Lung (tissue), 12 donors: ENCODE data around the gene ARID1A. TPM values are rescaled to one million over a fixed set of nuclear protein-coding genes. Genes with fewer than 3 reads are reported as not detected.

Source experiments
- ATAC-seq: fragments of 200-7000 bp; cut with Tn5 transposase; one replicate; pipeline ENCODE4 v1.9.1; 2020; ENCODE audit warnings: moderate number of reproducible peaks; ENCODE audit not compliant: insufficient read depth, low FRiP score
- DNase-seq, 3 donors: peaks; one replicate each; pipeline ENCODE4 v3.0.0-alpha.2; 2013 to 2017
- H3K27ac ChIP-seq, 2 donors: one replicate each; pipeline ENCODE4 v1.5.1; 2013; ENCODE audit warnings: mild to moderate bottlenecking in 2 of 2, moderate library complexity in 2 of 2, control low read depth in 1 of 2, inconsistent platforms in 1 of 2, low read depth in 1 of 2, low read length in 1 of 2
- H3K27me3 ChIP-seq, 3 donors: one replicate each; pipeline ENCODE4 v1.5.1; 2013; ENCODE audit warnings: low read length in 2 of 3; ENCODE audit not compliant: control insufficient read depth in 3 of 3, insufficient read depth in 3 of 3
- H3K36me3 ChIP-seq, 4 donors: one replicate each; pipeline ENCODE4 v1.5.1; 2013; ENCODE audit warnings: low read length in 4 of 4, mild to moderate bottlenecking in 1 of 4, moderate library complexity in 1 of 4; ENCODE audit not compliant: control insufficient read depth in 4 of 4, insufficient read depth in 4 of 4
- H3K4me1 ChIP-seq, 5 donors: one replicate each; pipeline ENCODE4 v1.5.1; 2013; ENCODE audit warnings: low read length in 5 of 5, mild to moderate bottlenecking in 2 of 5, moderate library complexity in 1 of 5; ENCODE audit not compliant: control insufficient read depth in 5 of 5, insufficient read depth in 5 of 5
- H3K4me3 ChIP-seq: one replicate; pipeline ENCODE4 v1.5.1; 2013; ENCODE audit warnings: mild to moderate bottlenecking, control low read depth, moderate library complexity
- H3K9ac ChIP-seq, 2 donors: one replicate each; pipeline ENCODE4 v1.5.1; 2013; ENCODE audit warnings: low read length in 2 of 2, control low read depth in 1 of 2; ENCODE audit not compliant: insufficient read depth in 1 of 2
- H3K9me3 ChIP-seq, 4 donors: one replicate each; pipeline ENCODE4 v1.5.1; 2013; ENCODE audit warnings: low read length in 3 of 4, mild to moderate bottlenecking in 1 of 4, moderate library complexity in 1 of 4; ENCODE audit not compliant: control insufficient read depth in 4 of 4, insufficient read depth in 3 of 4
- CTCF ChIP-seq: IDR thresholded peaks from 2 replicates; pipeline ENCODE4 v1.5.1; 2012; ENCODE audit warnings: mild to moderate bottlenecking; ENCODE audit errors: control extremely low read depth, extremely low read depth
- WGBS, 2 donors: extraction: QIAGEN DNeasy Blood & Tissue Kit; methylation state at CpG; one replicate each; pipeline ENCODE4 v1.1.7; 2013; 5-methylcytosine and 5-hydroxymethylcytosine counted together
- polyA plus RNA-seq, 2 donors: library from polyadenylated mRNA; stranded (reverse); fragments of 200-250 nt; gene quantifications; one replicate each; pipeline ENCODE4 v1.2.1, GENCODE V29; 2013
- total RNA-seq, 2 donors: library from RNA; depleted of rRNA in 1 of 2; stranded (reverse); fragments of >200 nt in 1 of 2; gene quantifications; one replicate each; pipeline ENCODE4 v1.2.1, GENCODE V29; 2014 to 2021
- donor health status: control.
- donor health status: control.
- donor health status: Bipolar disorder and iron deficiency.
- donor health status: healthy.
- donor health status: DM: yes; HTN: yes; CAD: no.

ARID1A gene
- total and polyA plus RNA-seq, 4 donors: 16.1 to 119 (median 50.1) TPM

DNA sequence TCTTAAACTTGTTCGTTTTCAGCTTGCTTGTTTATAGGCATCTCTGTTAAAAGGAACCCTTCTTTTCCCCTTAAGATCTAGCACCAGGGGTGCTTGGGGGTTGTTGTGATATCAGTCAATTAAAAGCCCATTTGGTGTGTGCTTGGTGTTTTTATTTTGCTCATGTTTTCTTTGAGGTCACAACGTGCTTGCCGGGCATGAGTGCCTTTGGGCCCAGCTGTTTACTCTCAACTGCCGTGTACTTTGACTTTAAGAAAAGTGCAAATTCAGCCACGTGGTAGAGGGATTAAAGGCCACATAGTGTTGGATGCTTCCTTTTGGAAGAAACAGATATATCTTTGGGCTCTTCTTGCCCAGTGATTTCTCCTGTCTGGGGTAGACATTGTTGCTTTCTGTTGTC is 10.5 kb downstream of the ARID1A start:
- Histone ChIP-seq H3K9ac (peak overlapping the region in 1 of 2 donors; percentile 1), H3K27me3 (no peaks in the 10 kb centered on the region), H3K27ac (peak overlapping the region in 1 of 2 donors; percentile 51), H3K9me3 (no peaks in the 10 kb centered on the region), H3K36me3 (peaks cover 0 to 8% (median 5%) of the 10 kb centered on the region in 4 donors), H3K4me3 (no peak overlapping the region), H3K4me1 (peaks cover 15 to 48% (median 37%) of the 10 kb centered on the region in 5 donors)
- no peak for TF ChIP-seq CTCF
- 9 to 13% methylated on average over 5 of the region's 5 CpGs for WGBS, 2 donors
- no peak for ATAC-seq
- peak; percentile 41 to 65 (median 64) for DNase-seq

- Histone ChIP-seq H3K27ac (no peak overlapping the region), H3K9ac (no peak overlapping the region), H3K36me3 (peaks cover 0 to 12% (median 6%) of the 10 kb centered on the region in 4 donors), H3K4me1 (peaks cover 9 to 37% (median 12%) of the 10 kb centered on the region in 5 donors), H3K4me3 (no peak overlapping the region), H3K27me3 (no peaks in the 10 kb centered on the region), H3K9me3 (no peaks in the 10 kb centered on the region)
- TF ChIP-seq CTCF: no peak
- WGBS, 2 donors: 82 to 83% methylated on average over 5 of the region's 5 CpGs
- no peak for ATAC-seq
- no peak for DNase-seq
These were observed 15.0 kb downstream of the ARID1A start for GRCh38 chr1:26710811-26711210.

DNA sequence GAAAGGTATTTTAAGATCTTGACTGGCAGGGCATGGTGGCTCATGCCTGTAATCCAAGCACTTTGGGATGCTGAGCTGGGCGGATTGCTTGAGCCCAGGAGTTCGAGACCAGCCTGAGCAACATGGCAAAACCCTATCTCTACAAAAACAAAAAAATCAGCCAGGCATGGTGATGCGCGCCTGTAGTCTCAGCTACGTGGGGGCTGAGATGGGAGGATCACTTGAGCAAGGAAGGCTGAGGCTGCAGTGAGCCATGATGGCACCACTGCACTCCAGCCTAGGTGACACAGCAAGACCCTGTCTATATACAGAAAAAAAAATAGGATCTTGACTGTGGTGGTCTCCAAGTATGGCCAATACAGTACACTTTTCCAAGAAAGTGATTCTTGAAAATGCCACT is 16.0 kb downstream of the ARID1A start:
- Histone ChIP-seq H3K9ac (no peak overlapping the region), H3K27ac (no peak overlapping the region), H3K4me1 (peaks cover 3 to 32% (median 5%) of the 10 kb centered on the region in 5 donors), H3K4me3 (no peak overlapping the region), H3K9me3 (no peaks in the 10 kb centered on the region), H3K27me3 (no peaks in the 10 kb centered on the region), H3K36me3 (peaks cover 0 to 12% (median 6%) of the 10 kb centered on the region in 4 donors)
- no peak for DNase-seq
- ATAC-seq: no peak
- WGBS, 2 donors: 96 to 97% methylated on average over 5 of the region's 5 CpGs
- no peak for TF ChIP-seq CTCF

DNA sequence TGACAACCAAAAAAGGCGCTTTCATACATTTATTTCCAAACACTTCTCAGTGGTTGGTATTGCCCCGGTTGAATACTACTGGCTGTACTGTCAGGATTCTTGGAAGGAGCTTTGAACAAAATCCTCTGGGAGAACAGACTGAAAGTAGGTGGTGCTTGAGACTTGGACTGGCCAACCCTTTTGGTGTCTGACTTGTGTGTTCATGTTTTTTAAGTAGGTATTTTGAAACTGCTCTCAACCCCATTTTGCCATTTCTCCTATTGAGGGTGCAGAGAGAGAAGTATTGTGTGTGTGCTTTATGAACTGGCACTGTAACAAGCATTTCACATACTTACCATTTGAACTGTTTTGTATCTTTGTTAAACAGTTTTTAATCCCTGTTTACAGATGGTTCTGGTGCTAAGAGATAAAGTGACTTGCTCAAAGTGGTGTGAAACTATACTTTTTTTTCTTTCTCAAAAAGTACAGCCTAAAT is 21.2 kb downstream of the ARID1A start:
- ATAC-seq (no peak), DNase-seq (peak in 2 of 3 donors; percentile 45 to 50)
- Histone ChIP-seq H3K4me1 (peaks cover 0 to 49% (median 11%) of the 10 kb centered on the region in 5 donors), H3K4me3 (no peak overlapping the region), H3K27me3 (no peaks in the 10 kb centered on the region), H3K9ac (no peak overlapping the region), H3K9me3 (no peaks in the 10 kb centered on the region), H3K36me3 (peaks cover 0 to 6% (median 0%) of the 10 kb centered on the region in 4 donors), H3K27ac (peak overlapping the region in 1 of 2 donors; percentile 22)
- TF ChIP-seq CTCF: no peak
- WGBS, 2 donors: 51 to 68% methylated on average over 2 of the region's 2 CpGs
